Measurements from ENCODE around the gene CHAC2.

DNA sequence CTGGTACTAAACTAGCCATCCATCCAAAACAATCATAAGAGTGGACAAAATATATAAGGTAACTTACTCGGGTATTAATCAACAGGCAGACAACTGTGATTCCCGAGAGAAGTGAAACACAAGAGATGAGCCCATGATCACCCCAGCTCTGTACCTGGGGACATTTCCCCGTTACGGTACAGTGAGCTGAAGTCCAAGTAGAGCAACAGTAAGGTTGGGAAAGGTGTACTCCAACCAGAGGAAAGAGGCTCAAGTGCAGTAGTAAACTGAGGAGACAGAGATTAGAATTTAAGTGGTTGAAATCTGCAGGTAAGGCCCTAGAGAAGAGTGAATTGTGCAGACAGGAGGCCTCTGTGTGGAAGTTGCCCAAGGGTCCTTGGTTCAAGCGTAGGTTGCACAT lies 30.5 kb upstream of the CHAC2 start:
- TF ChIP-seq FOSL1 (tag; conservative IDR thresholded peaks at IDR 0.05) (no peak), ZNF274 (IDR thresholded peaks at IDR 0.05; ENCODE audit: borderline replicate concordance, low read depth, low read length) (no peak), POLR2A (conservative IDR thresholded peaks at IDR 0.05) (no peak), EP300 (IDR thresholded peaks at IDR 0.05; ENCODE audit: low read length) (no peak), FOS (IDR thresholded peaks at IDR 0.05; ENCODE audit: extremely low read depth, insufficient read length) (no peak), RB1 (IDR thresholded peaks at IDR 0.05; ENCODE audit: low read depth) (no peak), HNRNPH1 (optimal IDR thresholded peaks at IDR 0.05; ENCODE audit: low read depth, low read length) (no peak), FOXK1 (CRISPR knock-in tag; IDR thresholded peaks at IDR 0.05; ENCODE audit: borderline replicate concordance) (no peak), SREBF2 (CRISPR knock-in tag; IDR thresholded peaks at IDR 0.05) (no peak), ATF6 (CRISPR knock-in tag; IDR thresholded peaks at IDR 0.05) (no peak)
- TF ChIP-seq, protein P1, sequence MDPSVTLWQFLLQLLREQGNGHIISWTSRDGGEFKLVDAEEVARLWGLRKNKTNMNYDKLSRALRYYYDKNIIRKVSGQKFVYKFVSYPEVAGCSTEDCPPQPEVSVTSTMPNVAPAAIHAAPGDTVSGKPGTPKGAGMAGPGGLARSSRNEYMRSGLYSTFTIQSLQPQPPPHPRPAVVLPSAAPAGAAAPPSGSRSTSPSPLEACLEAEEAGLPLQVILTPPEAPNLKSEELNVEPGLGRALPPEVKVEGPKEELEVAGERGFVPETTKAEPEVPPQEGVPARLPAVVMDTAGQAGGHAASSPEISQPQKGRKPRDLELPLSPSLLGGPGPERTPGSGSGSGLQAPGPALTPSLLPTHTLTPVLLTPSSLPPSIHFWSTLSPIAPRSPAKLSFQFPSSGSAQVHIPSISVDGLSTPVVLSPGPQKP (CRISPR knock-in tag; IDR thresholded peaks at IDR 0.05): no peak
- TF ChIP-seq, protein P2, sequence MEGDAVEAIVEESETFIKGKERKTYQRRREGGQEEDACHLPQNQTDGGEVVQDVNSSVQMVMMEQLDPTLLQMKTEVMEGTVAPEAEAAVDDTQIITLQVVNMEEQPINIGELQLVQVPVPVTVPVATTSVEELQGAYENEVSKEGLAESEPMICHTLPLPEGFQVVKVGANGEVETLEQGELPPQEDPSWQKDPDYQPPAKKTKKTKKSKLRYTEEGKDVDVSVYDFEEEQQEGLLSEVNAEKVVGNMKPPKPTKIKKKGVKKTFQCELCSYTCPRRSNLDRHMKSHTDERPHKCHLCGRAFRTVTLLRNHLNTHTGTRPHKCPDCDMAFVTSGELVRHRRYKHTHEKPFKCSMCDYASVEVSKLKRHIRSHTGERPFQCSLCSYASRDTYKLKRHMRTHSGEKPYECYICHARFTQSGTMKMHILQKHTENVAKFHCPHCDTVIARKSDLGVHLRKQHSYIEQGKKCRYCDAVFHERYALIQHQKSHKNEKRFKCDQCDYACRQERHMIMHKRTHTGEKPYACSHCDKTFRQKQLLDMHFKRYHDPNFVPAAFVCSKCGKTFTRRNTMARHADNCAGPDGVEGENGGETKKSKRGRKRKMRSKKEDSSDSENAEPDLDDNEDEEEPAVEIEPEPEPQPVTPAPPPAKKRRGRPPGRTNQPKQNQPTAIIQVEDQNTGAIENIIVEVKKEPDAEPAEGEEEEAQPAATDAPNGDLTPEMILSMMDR (IDR thresholded peaks at IDR 0.05 in 2 of 3, conservative IDR thresholded peaks at IDR 0.05 in 1 of 3; ENCODE audit: insufficient read depth in 2 of 3, low read depth in 1 of 3, low read length in 3 of 3): no peak
- TF ChIP-seq, protein P3, sequence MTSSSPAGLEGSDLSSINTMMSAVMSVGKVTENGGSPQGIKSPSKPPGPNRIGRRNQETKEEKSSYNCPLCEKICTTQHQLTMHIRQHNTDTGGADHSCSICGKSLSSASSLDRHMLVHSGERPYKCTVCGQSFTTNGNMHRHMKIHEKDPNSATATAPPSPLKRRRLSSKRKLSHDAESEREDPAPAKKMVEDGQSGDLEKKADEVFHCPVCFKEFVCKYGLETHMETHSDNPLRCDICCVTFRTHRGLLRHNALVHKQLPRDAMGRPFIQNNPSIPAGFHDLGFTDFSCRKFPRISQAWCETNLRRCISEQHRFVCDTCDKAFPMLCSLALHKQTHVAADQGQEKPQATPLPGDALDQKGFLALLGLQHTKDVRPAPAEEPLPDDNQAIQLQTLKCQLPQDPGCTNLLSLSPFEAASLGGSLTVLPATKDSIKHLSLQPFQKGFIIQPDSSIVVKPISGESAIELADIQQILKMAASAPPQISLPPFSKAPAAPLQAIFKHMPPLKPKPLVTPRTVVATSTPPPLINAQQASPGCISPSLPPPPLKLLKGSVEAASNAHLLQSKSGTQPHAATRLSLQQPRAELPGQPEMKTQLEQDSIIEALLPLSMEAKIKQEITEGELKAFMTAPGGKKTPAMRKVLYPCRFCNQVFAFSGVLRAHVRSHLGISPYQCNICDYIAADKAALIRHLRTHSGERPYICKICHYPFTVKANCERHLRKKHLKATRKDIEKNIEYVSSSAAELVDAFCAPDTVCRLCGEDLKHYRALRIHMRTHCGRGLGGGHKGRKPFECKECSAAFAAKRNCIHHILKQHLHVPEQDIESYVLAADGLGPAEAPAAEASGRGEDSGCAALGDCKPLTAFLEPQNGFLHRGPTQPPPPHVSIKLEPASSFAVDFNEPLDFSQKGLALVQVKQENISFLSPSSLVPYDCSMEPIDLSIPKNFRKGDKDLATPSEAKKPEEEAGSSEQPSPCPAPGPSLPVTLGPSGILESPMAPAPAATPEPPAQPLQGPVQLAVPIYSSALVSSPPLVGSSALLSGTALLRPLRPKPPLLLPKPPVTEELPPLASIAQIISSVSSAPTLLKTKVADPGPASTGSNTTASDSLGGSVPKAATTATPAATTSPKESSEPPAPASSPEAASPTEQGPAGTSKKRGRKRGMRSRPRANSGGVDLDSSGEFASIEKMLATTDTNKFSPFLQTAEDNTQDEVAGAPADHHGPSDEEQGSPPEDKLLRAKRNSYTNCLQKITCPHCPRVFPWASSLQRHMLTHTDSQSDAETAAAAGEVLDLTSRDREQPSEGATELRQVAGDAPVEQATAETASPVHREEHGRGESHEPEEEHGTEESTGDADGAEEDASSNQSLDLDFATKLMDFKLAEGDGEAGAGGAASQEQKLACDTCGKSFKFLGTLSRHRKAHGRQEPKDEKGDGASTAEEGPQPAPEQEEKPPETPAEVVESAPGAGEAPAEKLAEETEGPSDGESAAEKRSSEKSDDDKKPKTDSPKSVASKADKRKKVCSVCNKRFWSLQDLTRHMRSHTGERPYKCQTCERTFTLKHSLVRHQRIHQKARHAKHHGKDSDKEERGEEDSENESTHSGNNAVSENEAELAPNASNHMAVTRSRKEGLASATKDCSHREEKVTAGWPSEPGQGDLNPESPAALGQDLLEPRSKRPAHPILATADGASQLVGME (CRISPR knock-in tag; IDR thresholded peaks at IDR 0.05): no peak

Data from K562 (cell line).